ENCODE results near the gene KATNIP.

Gene KATNIP

DNA sequence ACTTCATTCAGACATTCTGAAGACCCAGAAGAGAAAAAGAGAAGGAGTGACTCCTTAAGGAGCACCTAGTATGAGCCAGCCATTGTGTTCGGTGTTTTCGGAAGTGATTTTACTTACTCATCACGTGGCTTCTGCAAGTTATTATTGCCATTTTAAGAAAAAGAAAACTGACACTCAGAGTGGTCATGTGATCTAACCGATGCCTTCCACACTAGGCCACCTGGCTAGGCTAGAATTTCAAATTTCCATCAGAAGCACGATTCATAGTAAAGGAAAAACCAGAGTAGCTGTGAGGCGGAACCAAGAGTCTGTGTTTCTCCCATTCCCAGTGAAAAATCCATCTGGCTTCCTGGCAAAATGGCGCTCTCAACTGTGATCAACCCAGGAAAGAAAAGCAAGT lies 32.3 kb upstream of the KATNIP start:
- no peak overlapping the region for H3K27ac ChIP-seq (ENCODE audit: low read depth, low read length, severe bottlenecking)
- 96 to 100% methylated on average over 7 of the region's 7 CpGs for WGBS, 2 experiments (ENCODE audit: insufficient coverage in 2 of 2)
- no peaks in the 10 kb centered on the region for H3K9me3 ChIP-seq (ENCODE audit: control insufficient read depth, low read length)
- H3K4me1 ChIP-seq (ENCODE audit: control insufficient read depth, insufficient read depth, low read length, poor library complexity, severe bottlenecking) = peaks cover 7% of the 10 kb centered on the region
- peaks cover 89% of the 10 kb centered on the region for H3K36me3 ChIP-seq (ENCODE audit: control insufficient read depth, insufficient read depth, low read length)
- H3K4me3 ChIP-seq (ENCODE audit: extremely low read depth, insufficient read depth, low read length, poor library complexity, severe bottlenecking) = no peak overlapping the region

DNA sequence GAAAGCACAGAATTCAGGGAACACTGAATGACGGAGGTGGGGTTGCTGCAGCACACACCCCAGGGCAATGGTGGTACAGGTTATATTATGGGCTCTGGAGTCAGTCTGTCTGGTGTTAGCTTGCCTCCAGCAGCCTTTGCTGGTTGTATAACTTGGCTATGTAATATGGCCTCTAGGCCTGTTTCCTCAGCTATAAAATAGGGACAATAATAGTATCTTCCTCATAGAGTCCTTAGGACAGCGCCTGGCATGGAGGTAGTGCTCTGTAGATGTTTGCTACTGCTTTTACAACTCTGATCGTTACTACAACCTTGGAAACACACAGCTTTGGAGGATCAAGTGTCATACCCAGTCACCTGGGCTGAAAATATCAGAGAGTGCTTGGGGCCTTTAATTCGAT lies 31.7 kb upstream of the KATNIP start:
- WGBS, 2 experiments (ENCODE audit: insufficient coverage in 2 of 2) = 90 to 100% methylated on average over 1 to 2 of the region's 4 CpGs
- H3K36me3 ChIP-seq (ENCODE audit: control insufficient read depth, insufficient read depth, low read length) = peaks cover 88% of the 10 kb centered on the region
- no peak overlapping the region for H3K27ac ChIP-seq (ENCODE audit: low read depth, low read length, severe bottlenecking)
- peaks cover 7% of the 10 kb centered on the region for H3K4me1 ChIP-seq (ENCODE audit: control insufficient read depth, insufficient read depth, low read length, poor library complexity, severe bottlenecking)
- H3K4me3 ChIP-seq (ENCODE audit: extremely low read depth, insufficient read depth, low read length, poor library complexity, severe bottlenecking) = no peak overlapping the region
- no peaks in the 10 kb centered on the region for H3K9me3 ChIP-seq (ENCODE audit: control insufficient read depth, low read length)

DNA sequence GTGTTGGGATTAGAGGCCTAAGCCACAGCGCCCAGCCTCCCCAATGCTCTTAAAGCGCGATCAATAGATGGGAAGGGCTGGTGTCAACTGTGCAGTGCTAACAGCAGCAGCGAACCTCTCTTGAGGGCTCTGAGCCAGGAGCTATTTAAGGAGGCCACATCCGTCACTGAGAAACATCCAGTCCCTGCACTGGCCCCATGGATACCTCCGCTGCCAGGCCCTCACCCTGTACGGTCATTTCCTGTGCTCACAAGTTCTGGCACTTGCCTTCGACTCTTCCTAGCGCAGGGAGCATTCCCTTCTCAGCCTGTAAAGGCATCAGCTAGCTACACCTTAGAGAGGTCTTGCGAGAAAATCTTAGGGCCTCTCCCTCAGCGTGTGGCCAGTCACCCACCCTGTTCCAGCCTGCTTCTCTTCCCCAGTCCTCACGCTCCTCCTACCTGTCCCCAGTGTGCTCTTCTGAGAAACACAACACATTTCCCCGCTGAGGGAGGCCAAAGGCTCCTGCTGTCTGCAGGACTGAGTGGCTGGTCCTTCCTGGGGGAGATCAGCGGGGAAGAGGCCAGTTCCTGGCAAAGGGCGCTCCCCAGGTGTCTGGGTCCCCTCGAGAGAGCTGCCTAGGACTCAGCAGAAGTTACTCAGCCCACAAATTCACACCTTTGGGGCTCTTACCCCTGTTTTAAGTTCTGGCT lies 28.8 kb upstream of the KATNIP start:
- WGBS, 2 experiments (ENCODE audit: insufficient coverage in 2 of 2) = 89 to 90% methylated on average over 13 to 16 of the region's 16 CpGs
- Histone ChIP-seq H3K36me3 (ENCODE audit: control insufficient read depth, insufficient read depth, low read length) (peaks cover 88% of the 10 kb centered on the region), H3K27ac (ENCODE audit: low read depth, low read length, severe bottlenecking) (peak overlapping the region; percentile 37), H3K4me1 (ENCODE audit: control insufficient read depth, insufficient read depth, low read length, poor library complexity, severe bottlenecking) (peaks cover 7% of the 10 kb centered on the region), H3K9me3 (ENCODE audit: control insufficient read depth, low read length) (no peaks in the 10 kb centered on the region), H3K4me3 (ENCODE audit: extremely low read depth, insufficient read depth, low read length, poor library complexity, severe bottlenecking) (no peak overlapping the region)

DNA sequence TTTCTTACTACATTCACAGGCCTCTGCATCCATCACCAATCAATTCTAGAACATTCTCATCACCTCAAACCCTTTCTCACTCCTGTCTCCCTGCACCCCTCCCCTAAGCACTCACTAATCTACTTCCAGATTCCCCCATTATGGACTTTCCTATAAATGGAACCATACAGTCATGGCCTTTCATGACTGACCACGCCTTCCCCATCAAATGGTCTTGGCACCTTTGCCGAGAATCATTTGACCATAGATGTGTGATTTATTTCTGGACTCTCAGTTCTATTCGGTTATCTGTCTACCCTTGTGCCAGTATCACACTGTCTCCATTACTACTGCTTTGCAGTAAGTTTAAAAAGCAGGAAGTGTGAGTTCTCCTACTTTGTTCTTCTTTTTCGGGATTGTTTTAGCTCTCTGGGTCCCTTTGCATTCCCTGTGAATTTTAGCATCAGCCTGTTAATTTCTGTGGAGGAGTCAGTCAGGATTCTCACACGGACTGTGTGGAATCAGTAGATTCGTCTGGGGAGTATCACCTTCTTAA lies 27.7 kb upstream of the KATNIP start:
- Histone ChIP-seq H3K4me3 (ENCODE audit: extremely low read depth, insufficient read depth, low read length, poor library complexity, severe bottlenecking) (no peak overlapping the region), H3K9me3 (ENCODE audit: control insufficient read depth, low read length) (no peaks in the 10 kb centered on the region), H3K36me3 (ENCODE audit: control insufficient read depth, insufficient read depth, low read length) (peaks cover 91% of the 10 kb centered on the region), H3K4me1 (ENCODE audit: control insufficient read depth, insufficient read depth, low read length, poor library complexity, severe bottlenecking) (peaks cover 7% of the 10 kb centered on the region), H3K27ac (ENCODE audit: low read depth, low read length, severe bottlenecking) (no peak overlapping the region)
- WGBS, 2 experiments (ENCODE audit: insufficient coverage in 2 of 2) = 92 to 100% methylated on average over 2 to 4 of the region's 6 CpGs

DNA sequence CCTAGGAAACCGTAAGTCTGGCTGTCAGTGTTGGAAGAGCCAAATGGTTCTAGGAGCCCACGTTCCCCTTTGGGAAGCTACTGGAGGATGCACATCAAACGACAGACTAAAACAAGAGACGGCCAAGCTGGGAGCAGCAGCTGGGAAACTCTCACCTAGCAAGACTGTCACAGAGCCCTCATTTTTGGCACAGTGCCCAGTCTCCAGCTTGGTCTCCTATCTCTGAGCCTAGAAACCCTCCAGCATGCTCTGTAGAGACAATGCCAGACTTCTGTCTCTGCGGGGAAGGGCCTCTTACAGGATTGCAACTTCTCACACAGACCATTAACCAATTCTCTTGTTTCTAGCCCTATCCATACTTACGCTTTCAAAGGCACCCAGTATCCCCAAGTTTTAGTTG lies 23.8 kb upstream of the KATNIP start:
- 87 to 94% methylated on average over 5 to 6 of the region's 6 CpGs for WGBS, 2 experiments (ENCODE audit: insufficient coverage in 2 of 2)
- Histone ChIP-seq H3K4me3 (ENCODE audit: extremely low read depth, insufficient read depth, low read length, poor library complexity, severe bottlenecking) (no peak overlapping the region), H3K9me3 (ENCODE audit: control insufficient read depth, low read length) (no peaks in the 10 kb centered on the region), H3K27ac (ENCODE audit: low read depth, low read length, severe bottlenecking) (no peak overlapping the region), H3K4me1 (ENCODE audit: control insufficient read depth, insufficient read depth, low read length, poor library complexity, severe bottlenecking) (peaks cover 4% of the 10 kb centered on the region), H3K36me3 (ENCODE audit: control insufficient read depth, insufficient read depth, low read length) (peaks cover 93% of the 10 kb centered on the region)

DNA sequence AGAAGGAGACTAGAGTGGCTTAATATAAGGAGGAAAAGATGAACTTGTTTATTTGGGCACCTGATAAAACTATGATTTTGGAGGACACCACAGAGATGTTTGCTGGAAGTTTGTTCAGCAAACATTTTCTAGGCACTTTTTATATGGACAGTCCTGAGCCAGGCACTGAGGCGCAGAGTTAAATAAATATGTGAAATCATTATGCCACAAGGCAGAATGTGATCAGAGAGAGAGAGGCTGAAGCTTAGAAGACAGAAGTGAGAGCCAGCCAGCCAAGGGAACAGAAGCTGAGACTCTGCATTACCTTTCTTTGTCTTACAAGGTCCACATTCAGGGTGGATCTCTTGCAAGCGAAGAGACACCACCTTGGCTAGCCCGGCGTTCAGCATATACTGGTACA lies 21.6 kb upstream of the KATNIP start:
- Histone ChIP-seq H3K36me3 (ENCODE audit: control insufficient read depth, insufficient read depth, low read length) (peaks cover 99% of the 10 kb centered on the region), H3K4me3 (ENCODE audit: extremely low read depth, insufficient read depth, low read length, poor library complexity, severe bottlenecking) (no peak overlapping the region), H3K27ac (ENCODE audit: low read depth, low read length, severe bottlenecking) (no peak overlapping the region), H3K9me3 (ENCODE audit: control insufficient read depth, low read length) (no peaks in the 10 kb centered on the region), H3K4me1 (ENCODE audit: control insufficient read depth, insufficient read depth, low read length, poor library complexity, severe bottlenecking) (peaks cover 3% of the 10 kb centered on the region)
- WGBS, 2 experiments (ENCODE audit: insufficient coverage in 2 of 2) = 98 to 100% methylated on average over 2 to 4 of the region's 4 CpGs

DNA sequence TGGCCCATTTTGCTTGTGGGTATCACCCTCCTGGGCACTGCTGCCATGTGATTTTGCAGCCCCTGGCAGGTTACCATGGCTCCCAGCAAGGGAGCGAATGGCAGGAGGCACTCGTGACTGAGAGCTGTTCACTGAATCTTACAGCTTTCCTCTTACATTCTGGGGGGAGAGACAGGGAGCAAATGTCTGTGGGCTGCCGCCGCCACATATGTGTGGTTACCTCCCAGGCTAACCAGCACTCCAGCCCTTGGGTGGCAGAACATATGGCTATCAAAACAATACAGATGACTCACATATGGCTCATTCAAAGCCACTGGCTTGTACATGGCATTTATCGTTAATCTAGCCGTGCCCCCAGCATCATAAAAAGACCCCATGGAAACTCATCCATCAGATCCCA lies 20.0 kb upstream of the KATNIP start:
- WGBS, 2 experiments (ENCODE audit: insufficient coverage in 2 of 2) = 93 to 100% methylated on average over 1 to 3 of the region's 6 CpGs
- Histone ChIP-seq H3K27ac (ENCODE audit: low read depth, low read length, severe bottlenecking) (no peak overlapping the region), H3K4me3 (ENCODE audit: extremely low read depth, insufficient read depth, low read length, poor library complexity, severe bottlenecking) (no peak overlapping the region), H3K4me1 (ENCODE audit: control insufficient read depth, insufficient read depth, low read length, poor library complexity, severe bottlenecking) (peaks cover 3% of the 10 kb centered on the region), H3K9me3 (ENCODE audit: control insufficient read depth, low read length) (no peaks in the 10 kb centered on the region), H3K36me3 (ENCODE audit: control insufficient read depth, insufficient read depth, low read length) (peaks cover 98% of the 10 kb centered on the region)

DNA sequence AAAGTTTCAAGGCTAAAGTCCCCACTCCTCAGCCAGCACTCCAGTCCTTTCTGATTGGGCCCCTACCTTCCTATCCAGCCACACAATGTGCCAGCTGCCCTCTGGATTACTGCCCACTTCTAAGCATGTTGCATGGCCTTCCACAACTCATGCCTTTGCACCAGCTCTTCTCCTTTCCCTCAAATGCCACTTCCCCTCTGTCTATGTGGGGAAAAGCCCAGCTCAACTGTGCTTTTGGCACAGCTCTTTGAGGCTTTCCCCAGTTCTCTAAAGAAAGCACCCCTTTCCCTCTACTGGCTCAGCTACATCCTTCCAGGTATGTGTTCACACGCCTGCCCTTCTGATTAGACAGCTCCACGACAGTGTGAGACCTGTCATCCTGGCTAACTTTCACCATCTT lies 18.8 kb upstream of the KATNIP start:
- Histone ChIP-seq H3K36me3 (ENCODE audit: control insufficient read depth, insufficient read depth, low read length) (peaks cover 98% of the 10 kb centered on the region), H3K9me3 (ENCODE audit: control insufficient read depth, low read length) (no peaks in the 10 kb centered on the region), H3K4me3 (ENCODE audit: extremely low read depth, insufficient read depth, low read length, poor library complexity, severe bottlenecking) (no peak overlapping the region), H3K4me1 (ENCODE audit: control insufficient read depth, insufficient read depth, low read length, poor library complexity, severe bottlenecking) (peaks cover 3% of the 10 kb centered on the region), H3K27ac (ENCODE audit: low read depth, low read length, severe bottlenecking) (no peak overlapping the region)
- 100% methylated on average over 2 of the region's 2 CpGs; no CpG with 5 or more reads in 1 of the 2 experiments for WGBS, 2 experiments (ENCODE audit: insufficient coverage in 2 of 2)

DNA sequence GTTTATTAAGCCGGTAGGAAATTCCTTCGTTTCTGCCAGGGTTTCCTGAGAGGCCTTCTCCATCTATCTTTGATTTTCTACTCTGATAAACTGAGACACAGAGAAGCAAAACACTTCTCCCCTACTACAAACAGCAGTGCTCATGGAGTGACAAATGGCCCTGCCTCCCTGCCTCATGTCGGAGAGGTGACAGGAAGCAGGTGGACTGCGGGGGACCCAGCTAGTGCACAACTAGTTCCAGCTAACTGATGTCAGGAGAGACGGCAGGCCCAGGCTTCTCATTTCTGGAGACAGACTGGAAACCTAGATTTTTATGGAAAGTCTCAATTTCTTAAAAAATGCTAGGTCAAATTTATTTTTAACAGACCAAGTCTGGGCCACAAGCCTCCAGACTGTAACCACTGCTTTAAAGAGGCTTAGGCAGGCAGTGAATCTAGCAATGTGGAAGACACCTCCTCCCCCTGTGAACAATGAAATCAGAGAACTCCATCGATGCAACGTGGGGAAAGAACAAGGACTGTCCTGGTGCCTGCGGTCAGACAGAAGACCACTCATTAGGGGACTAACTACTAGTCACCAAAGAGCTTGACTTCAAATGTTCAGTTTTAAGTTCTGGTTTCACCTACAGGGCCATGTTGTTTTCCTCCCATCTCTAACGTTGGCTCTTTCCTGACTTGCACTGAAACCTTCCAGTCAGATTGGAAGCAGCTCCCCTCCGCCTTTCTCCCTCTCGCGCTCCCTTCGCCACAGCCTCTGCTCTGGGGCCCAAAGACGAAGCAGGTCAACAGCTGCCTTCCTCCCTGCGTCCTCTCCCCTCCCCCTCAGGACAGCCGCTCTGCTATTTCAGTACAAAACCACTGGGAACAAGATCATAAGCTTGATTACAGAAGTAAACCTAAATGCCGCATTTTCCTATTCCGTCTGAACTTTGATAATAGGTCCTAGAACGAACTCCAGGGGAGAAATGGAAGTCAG lies 17.8 kb upstream of the KATNIP start:
- H3K9me3 ChIP-seq (ENCODE audit: control insufficient read depth, low read length) = no peaks in the 10 kb centered on the region
- peaks cover 3% of the 10 kb centered on the region for H3K4me1 ChIP-seq (ENCODE audit: control insufficient read depth, insufficient read depth, low read length, poor library complexity, severe bottlenecking)
- WGBS, 2 experiments (ENCODE audit: insufficient coverage in 2 of 2) = 95% methylated on average over 14 to 17 of the region's 19 CpGs
- peaks cover 97% of the 10 kb centered on the region for H3K36me3 ChIP-seq (ENCODE audit: control insufficient read depth, insufficient read depth, low read length)
- H3K4me3 ChIP-seq (ENCODE audit: extremely low read depth, insufficient read depth, low read length, poor library complexity, severe bottlenecking) = no peak overlapping the region
- H3K27ac ChIP-seq (ENCODE audit: low read depth, low read length, severe bottlenecking) = no peak overlapping the region

DNA sequence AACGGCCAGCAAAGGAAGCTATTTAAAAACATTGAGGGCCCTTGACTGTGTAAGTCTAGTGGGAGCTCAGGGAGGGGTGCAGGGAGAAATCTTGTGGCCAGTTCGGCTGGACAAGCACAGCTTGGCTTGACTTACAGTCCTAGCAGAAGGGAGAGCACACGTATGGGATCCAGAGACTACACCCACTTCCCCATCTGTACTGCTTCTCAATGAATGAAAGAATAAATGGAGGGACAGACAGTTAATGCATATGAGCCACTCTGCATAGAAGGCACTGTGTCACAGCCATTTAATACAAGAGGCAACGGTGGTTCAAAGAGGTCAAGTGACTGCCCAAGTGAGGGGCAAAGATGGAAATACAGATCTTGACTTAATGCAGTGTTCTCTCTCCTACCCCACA lies 15.7 kb upstream of the KATNIP start:
- H3K36me3 ChIP-seq (ENCODE audit: control insufficient read depth, insufficient read depth, low read length) = peaks cover 95% of the 10 kb centered on the region
- WGBS, 2 experiments (ENCODE audit: insufficient coverage in 2 of 2) = 96 to 100% methylated on average over 1 to 2 of the region's 4 CpGs
- peaks cover 10% of the 10 kb centered on the region for H3K4me1 ChIP-seq (ENCODE audit: control insufficient read depth, insufficient read depth, low read length, poor library complexity, severe bottlenecking)
- no peak overlapping the region for H3K4me3 ChIP-seq (ENCODE audit: extremely low read depth, insufficient read depth, low read length, poor library complexity, severe bottlenecking)
- H3K9me3 ChIP-seq (ENCODE audit: control insufficient read depth, low read length) = no peaks in the 10 kb centered on the region
- H3K27ac ChIP-seq (ENCODE audit: low read depth, low read length, severe bottlenecking) = no peak overlapping the region
